DOHH2 (cell line): Measurements from ENCODE around the gene MAN1C1.
"Not testable (repeated sequence)": the region's sequence is repeated elsewhere in the genome, so short reads cannot be mapped to it uniquely, and the experiment has no call there.

ENCODE experiments used
- H3F3A ChIP-seq: fragments of 200-600 bp; sonication (generic), shearing (Covaris generic); 2 replicates; pipeline ENCODE4 v1.6.0; 2016; ENCODE audit warnings: antibody characterized with exemption, mild to moderate bottlenecking; ENCODE audit not compliant: control insufficient read depth, insufficient read depth
- H3K27ac ChIP-seq: fragments of 200-600 bp; sonication (generic); 2 replicates; pipeline ENCODE4 v1.5.1; 2014; ENCODE audit warnings: low read depth, mild to moderate bottlenecking, low read length, moderate library complexity
- H3K27me3 ChIP-seq: fragments of 200-600 bp; sonication (generic); 2 replicates; pipeline ENCODE4 v1.6.1; 2014; ENCODE audit warnings: mild to moderate bottlenecking, low read length, mixed read lengths; ENCODE audit not compliant: control insufficient read depth
- H3K36me3 ChIP-seq: fragments of 200-600 bp; sonication (generic); 2 replicates; pipeline ENCODE4 v1.6.1; 2014; ENCODE audit warnings: mild to moderate bottlenecking, low read length, moderate library complexity, mixed read lengths; ENCODE audit not compliant: control insufficient read depth
- H3K4me1 ChIP-seq: fragments of 200-600 bp; sonication (generic); 2 replicates; pipeline ENCODE4 v1.6.1; 2014; ENCODE audit warnings: mild to moderate bottlenecking, low read length, mixed read lengths; ENCODE audit not compliant: control insufficient read depth
- H3K4me2 ChIP-seq: fragments of 200-600 bp; sonication (generic); 2 replicates; pipeline ENCODE4 v1.6.0; 2014; ENCODE audit warnings: mild to moderate bottlenecking, low read length, moderate library complexity
- H3K4me3 ChIP-seq: fragments of 200-600 bp; sonication (generic); 2 replicates; pipeline ENCODE4 v1.5.1; 2014; ENCODE audit warnings: mild to moderate bottlenecking, low read length, mixed read lengths
- H3K79me2 ChIP-seq: fragments of 200-600 bp; sonication (generic); 2 replicates; pipeline ENCODE4 v1.6.1; 2014; ENCODE audit warnings: mild to moderate bottlenecking, low read length, mixed read lengths; ENCODE audit not compliant: control insufficient read depth
- H3K9me2 ChIP-seq: fragments of 200-600 bp; sonication (generic); replicated peaks from 2 replicates; pipeline ENCODE4 v1.6.1; 2014; ENCODE audit warnings: mild to moderate bottlenecking, low read length, mixed read lengths; ENCODE audit not compliant: control insufficient read depth
- H3K9me3 ChIP-seq: fragments of 200-600 bp; sonication (generic); 2 replicates; pipeline ENCODE4 v1.6.1; 2014; ENCODE audit warnings: antibody characterized with exemption, low read length, mixed read lengths; ENCODE audit not compliant: control insufficient read depth, insufficient read depth
- H4K20me1 ChIP-seq: fragments of 200-600 bp; sonication (generic); 2 replicates; pipeline ENCODE4 v1.6.0; 2014; ENCODE audit warnings: low read depth, mild to moderate bottlenecking, antibody characterized with exemption, low read length, moderate library complexity; ENCODE audit not compliant: control insufficient read depth, insufficient read depth
- EZH2phosphoT487 ChIP-seq: fragments of 200-600 bp; sonication (generic); IDR thresholded peaks from 2 replicates; pipeline ENCODE4 v1.6.1; 2017; ENCODE audit warnings: borderline replicate concordance, mild to moderate bottlenecking, antibody characterized with exemption, low read length, moderate library complexity, mixed read lengths
- TF ChIP-seq, protein P1 (sequence below): fragments of 200-600 bp; sonication (generic); IDR thresholded peaks from one replicate; pipeline ENCODE4 v1.5.1; 2014; ENCODE audit warnings: antibody characterized with exemption, mild to moderate bottlenecking, low read depth, low read length; ENCODE audit not compliant: poor library complexity, severe bottlenecking

Gene MAN1C1

GRCh38 chr1:25590096-25590824, 26.3 kb upstream of the MAN1C1 start:
- H3K4me1 ChIP-seq, result peaks cover 43% of the 10 kb centered on the region
- H3K9me2 ChIP-seq, result no peaks in the 10 kb centered on the region

GRCh38 chr1:25593861-25594260, 22.7 kb upstream of the MAN1C1 start:
- Histone ChIP-seq H3K36me3 (no peaks in the 10 kb centered on the region), H3K79me2 (no peaks in the 10 kb centered on the region), H3K4me1 (peaks cover 7% of the 10 kb centered on the region), H4K20me1 (no peaks in the 10 kb centered on the region), H3K27ac (no peak overlapping the region), H3K9me2 (no peaks in the 10 kb centered on the region), H3K9me3 (no peaks in the 10 kb centered on the region), H3K4me3 (no peak overlapping the region), H3F3A (no peaks in the 10 kb centered on the region), H3K27me3 (peaks cover 24% of the 10 kb centered on the region), H3K4me2 (no peak overlapping the region)
- TF ChIP-seq EZH2phosphoT487, result no peak
- TF ChIP-seq, protein P1, sequence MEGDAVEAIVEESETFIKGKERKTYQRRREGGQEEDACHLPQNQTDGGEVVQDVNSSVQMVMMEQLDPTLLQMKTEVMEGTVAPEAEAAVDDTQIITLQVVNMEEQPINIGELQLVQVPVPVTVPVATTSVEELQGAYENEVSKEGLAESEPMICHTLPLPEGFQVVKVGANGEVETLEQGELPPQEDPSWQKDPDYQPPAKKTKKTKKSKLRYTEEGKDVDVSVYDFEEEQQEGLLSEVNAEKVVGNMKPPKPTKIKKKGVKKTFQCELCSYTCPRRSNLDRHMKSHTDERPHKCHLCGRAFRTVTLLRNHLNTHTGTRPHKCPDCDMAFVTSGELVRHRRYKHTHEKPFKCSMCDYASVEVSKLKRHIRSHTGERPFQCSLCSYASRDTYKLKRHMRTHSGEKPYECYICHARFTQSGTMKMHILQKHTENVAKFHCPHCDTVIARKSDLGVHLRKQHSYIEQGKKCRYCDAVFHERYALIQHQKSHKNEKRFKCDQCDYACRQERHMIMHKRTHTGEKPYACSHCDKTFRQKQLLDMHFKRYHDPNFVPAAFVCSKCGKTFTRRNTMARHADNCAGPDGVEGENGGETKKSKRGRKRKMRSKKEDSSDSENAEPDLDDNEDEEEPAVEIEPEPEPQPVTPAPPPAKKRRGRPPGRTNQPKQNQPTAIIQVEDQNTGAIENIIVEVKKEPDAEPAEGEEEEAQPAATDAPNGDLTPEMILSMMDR, result no peak

More at GRCh38 chr1:25590096-25590824, 26.3 kb upstream of the MAN1C1 start:
- Histone ChIP-seq H3F3A (0 out of 2 replicates have a peak, but pooled peaks cover 6% of the 10 kb centered on the region), H3K36me3 (no peaks in the 10 kb centered on the region), H3K79me2 (no peaks in the 10 kb centered on the region), H4K20me1 (no peaks in the 10 kb centered on the region), H3K27ac (no peak overlapping the region), H3K27me3 (peaks cover 13% of the 10 kb centered on the region), H3K4me2 (no peak overlapping the region), H3K9me3 (no peaks in the 10 kb centered on the region), H3K4me3 (no peak overlapping the region)
- TF ChIP-seq EZH2phosphoT487, result no peak
- TF ChIP-seq, protein P1, result no peak

- H3K27ac ChIP-seq, result no peak overlapping the region
- no peaks in the 10 kb centered on the region for H3F3A ChIP-seq
- no peak overlapping the region for H3K4me2 ChIP-seq
- H4K20me1 ChIP-seq, result no peaks in the 10 kb centered on the region
- no peaks in the 10 kb centered on the region for H3K36me3 ChIP-seq
- H3K9me3 ChIP-seq, result no peaks in the 10 kb centered on the region
- no peak overlapping the region for H3K4me3 ChIP-seq
- TF ChIP-seq, protein P1, result no peak
- no peak for TF ChIP-seq EZH2phosphoT487
- H3K9me2 ChIP-seq, result no peaks in the 10 kb centered on the region
- peaks cover 30% of the 10 kb centered on the region for H3K27me3 ChIP-seq
- H3K4me1 ChIP-seq, result 0 out of 2 replicates have a peak, but pooled peaks cover 3% of the 10 kb centered on the region
- no peaks in the 10 kb centered on the region for H3K79me2 ChIP-seq
These were observed 21.6 kb upstream of the MAN1C1 start for GRCh38 chr1:25594971-25595370.

- not testable (repeated sequence) for H3K9me3 ChIP-seq, H3K27ac ChIP-seq, H3K9me2 ChIP-seq, H3F3A ChIP-seq, H3K36me3 ChIP-seq, H3K4me1 ChIP-seq, H3K4me3 ChIP-seq, H4K20me1 ChIP-seq, H3K4me2 ChIP-seq, H3K79me2 ChIP-seq
- H3K27me3 ChIP-seq, result peaks cover 31% of the 10 kb centered on the region
These were observed 19.9 kb upstream of the MAN1C1 start for GRCh38 chr1:25596641-25597040.
